GM12892 (cell line): ENCODE measurements around the gene STX19.

Experiments used
- POLR2A ChIP-seq: IDR thresholded peaks from 2 replicates; pipeline ENCODE4 v1.6.1; 2011; ENCODE audit warnings: low read depth, low read length, control low read depth
- TAF1 ChIP-seq: IDR thresholded peaks from 2 replicates; pipeline ENCODE4 v1.6.1; 2011; ENCODE audit warnings: low read depth, mild to moderate bottlenecking, control low read depth, low read length, borderline replicate concordance

- TF ChIP-seq POLR2A (no peak), TAF1 (no peak)
Observed at GRCh38 chr3:94004301-94004910, 24.0 kb downstream of the STX19 start.
